HG02852 (cell line): ENCODE data around the gene CENPVL2.
"Not testable (repeated sequence)": the region's sequence is repeated elsewhere in the genome, so short reads cannot be mapped to it uniquely, and the experiment has no call there.

Source experiments
- ATAC-seq: cut with Tn5 transposase; IDR thresholded peaks from one replicate; pipeline ENCODE4 v1.9.1; 2021; ENCODE audit warnings: mild to moderate bottlenecking, moderate library complexity; ENCODE audit not compliant: unreplicated experiment

The CENPVL2 gene

GRCh38 chrX:51682720-51683062 is at the start of gene CENPVL2:
Gene CENPVL2, minus strand, starts transcription at chrX:51682831. Its CDS starts 0 bp downstream, at chrX:51682831.
- not testable (repeated sequence) for ATAC-seq

GRCh38 chrX:51728202-51728601 is 45.6 kb upstream of the CENPVL2 start:
- no peak for ATAC-seq

- ATAC-seq, result not testable (repeated sequence)
Observed at GRCh38 chrX:51712943-51713647, 30.5 kb upstream of the CENPVL2 start.

- not testable (repeated sequence) for ATAC-seq
Observed at GRCh38 chrX:51710277-51711164, 27.9 kb upstream of the CENPVL2 start, which contains the start of gene CENPVL1. Gene CENPVL1, plus strand, starts transcription at chrX:51710512. Its CDS starts 0 bp downstream, at chrX:51710512.

GRCh38 chrX:51697397-51697796 is 14.8 kb upstream of the CENPVL2 start:
- ATAC-seq, result no peak

GRCh38 chrX:51694254-51694653 is 11.6 kb upstream of the CENPVL2 start:
- no peak for ATAC-seq

- ATAC-seq, result not testable (repeated sequence)
Observed at GRCh38 chrX:51681808-51682719, 567 bp downstream of the CENPVL2 start.

- ATAC-seq, result not testable (repeated sequence)
Observed at GRCh38 chrX:51679689-51680433, 2.8 kb downstream of the CENPVL2 start.

- ATAC-seq, result no peak
Observed at GRCh38 chrX:51665981-51666380, 16.6 kb downstream of the CENPVL2 start.

- no peak for ATAC-seq
Observed at GRCh38 chrX:51643377-51643776, 39.3 kb downstream of the CENPVL2 start.

GRCh38 chrX:51641421-51642021 is 41.1 kb downstream of the CENPVL2 start:
- ATAC-seq, result no peak

GRCh38 chrX:51636511-51636910 is 46.1 kb downstream of the CENPVL2 start:
- ATAC-seq, result not testable (repeated sequence)
